IMR-90 (cell line): ENCODE data around the gene CCDC69. TPM values are rescaled to one million over a fixed set of nuclear protein-coding genes. Genes with fewer than 3 reads are reported as not detected.

Experiments
- ATAC-seq: fragments of 200-7000 bp; cut with Tn5 transposase; 2 replicates; pipeline ENCODE4 v1.9.1; 2020; ENCODE audit warnings: low read depth, mild to moderate bottlenecking, moderate library complexity
- BruUV-seq: library from RNA; stranded (reverse); fragments of 400-500 nt; replicated peaks from 2 replicates; lab custom pipeline; 2021; lab: Mats Ljungman, UMichigan
- CTCF ChIA-PET: fragments of 300-600 bp; formaldehyde crosslinking; extraction: SDS; loops from one replicate; lab custom pipeline; 2021; ENCODE audit warnings: antibody characterized with exemption; lab: Yijun Ruan, JAX
- POLR2A ChIA-PET: fragments of 300-600 bp; sonication (Branson Sonifier 250); formaldehyde crosslinking; loops from one replicate; lab custom pipeline; 2022; ENCODE audit warnings: antibody characterized with exemption; ENCODE audit not compliant: unreplicated experiment; lab: Charles Lee
- DNase-seq: peaks from one replicate; pipeline ENCODE4 v3.0.0; 2013
- H2AFZ ChIP-seq: replicated peaks from 2 replicates; pipeline ENCODE3; 2013; ENCODE audit warnings: low read length, mild to moderate bottlenecking; ENCODE audit not compliant: poor library complexity
- H2AK5ac ChIP-seq: 2 replicates; pipeline ENCODE4 v1.6.1; 2013; ENCODE audit warnings: low read depth, low read length, inconsistent platforms
- H2AK9ac ChIP-seq: replicated peaks from 2 replicates; pipeline ENCODE3; 2013; ENCODE audit warnings: mild to moderate bottlenecking, low read depth, low read length, moderate library complexity; ENCODE audit not compliant: poor library complexity
- H2BK120ac ChIP-seq: 2 replicates; pipeline ENCODE4 v1.6.1; 2013; ENCODE audit warnings: low read depth, low read length, inconsistent platforms
- H2BK15ac ChIP-seq: 3 replicates; pipeline ENCODE4 v1.6.1; 2013; ENCODE audit warnings: low read depth, low read length, inconsistent platforms
- H2BK20ac ChIP-seq: 2 replicates; pipeline ENCODE4 v1.6.1; 2013; ENCODE audit warnings: low read depth, mild to moderate bottlenecking, inconsistent platforms, low read length, moderate library complexity
- H2BK5ac ChIP-seq: 2 replicates; pipeline ENCODE4 v1.6.1; 2013; ENCODE audit warnings: mild to moderate bottlenecking, low read depth, low read length, inconsistent platforms; ENCODE audit not compliant: poor library complexity, severe bottlenecking
- H3K14ac ChIP-seq: replicated peaks from 2 replicates; pipeline ENCODE4 v1.6.1; 2013; ENCODE audit warnings: low read depth, low read length, inconsistent platforms
- H3K18ac ChIP-seq: 2 replicates; pipeline ENCODE4 v1.6.1; 2013; ENCODE audit warnings: low read depth, low read length, control low read depth
- H3K23ac ChIP-seq: 2 replicates; pipeline ENCODE4 v1.6.1; 2013; ENCODE audit warnings: low read depth, low read length, inconsistent platforms
- H3K27ac ChIP-seq: 2 replicates; pipeline ENCODE4 v1.5.1; 2013; ENCODE audit warnings: mild to moderate bottlenecking, control low read depth, low read length; ENCODE audit not compliant: insufficient read depth
- H3K27me3 ChIP-seq: 2 replicates; pipeline ENCODE4 v1.6.1; 2013; ENCODE audit warnings: low read length; ENCODE audit not compliant: control insufficient read depth, insufficient read depth
- H3K36me3 ChIP-seq: 2 replicates; pipeline ENCODE4 v1.6.1; 2013; ENCODE audit warnings: low read length, mixed read lengths; ENCODE audit not compliant: control insufficient read depth, insufficient read depth
- H3K4ac ChIP-seq: 2 replicates; pipeline ENCODE4 v1.6.1; 2013; ENCODE audit warnings: low read depth, low read length, inconsistent platforms
- H3K4me1 ChIP-seq: 2 replicates; pipeline ENCODE4 v1.6.1; 2013; ENCODE audit warnings: low read length, mixed read lengths; ENCODE audit not compliant: control insufficient read depth, insufficient read depth
- H3K4me2 ChIP-seq: 2 replicates; pipeline ENCODE4 v1.6.1; 2013; ENCODE audit warnings: low read depth, mild to moderate bottlenecking, control low read depth, low read length, moderate library complexity
- H3K4me3 ChIP-seq: 2 replicates; pipeline ENCODE4 v1.5.1; 2013; ENCODE audit warnings: low read depth, mild to moderate bottlenecking, control low read depth, low read length, moderate library complexity; ENCODE audit not compliant: insufficient read depth
- H3K56ac ChIP-seq: 2 replicates; pipeline ENCODE4 v1.6.1; 2013; ENCODE audit warnings: low read length, inconsistent platforms; ENCODE audit not compliant: insufficient read depth; ENCODE audit errors: extremely low read depth
- H3K79me1 ChIP-seq, 2 experiments: 2 replicates each; pipeline ENCODE4 v1.6.1; 2013; ENCODE audit warnings: low read length in 2 of 2, inconsistent platforms in 1 of 2, low read depth in 1 of 2
- H3K9ac ChIP-seq: 2 replicates; pipeline ENCODE4 v1.6.1; 2013; ENCODE audit warnings: low read depth, low read length, control low read depth
- H3K9me1 ChIP-seq: 2 replicates; pipeline ENCODE4 v1.6.1; 2013; ENCODE audit warnings: low read length, inconsistent platforms; ENCODE audit not compliant: insufficient read depth
- H3K9me3 ChIP-seq: 2 replicates; pipeline ENCODE4 v1.6.1; 2013; ENCODE audit warnings: low read length; ENCODE audit not compliant: control insufficient read depth, insufficient read depth
- H4K20me1 ChIP-seq: 2 replicates; pipeline ENCODE4 v1.6.1; 2013; ENCODE audit warnings: low read length, inconsistent platforms; ENCODE audit not compliant: insufficient read depth
- H4K5ac ChIP-seq: 2 replicates; pipeline ENCODE4 v1.6.1; 2013; ENCODE audit warnings: mild to moderate bottlenecking, low read depth, low read length, control low read depth
- H4K8ac ChIP-seq, 2 experiments: 2 replicates each; pipeline ENCODE4 v1.6.1; 2013; ENCODE audit warnings: low read depth in 2 of 2, low read length in 2 of 2, control low read depth in 1 of 2, inconsistent platforms in 1 of 2
- H4K91ac ChIP-seq: 2 replicates; pipeline ENCODE4 v1.6.1; 2013; ENCODE audit warnings: low read depth, low read length, inconsistent platforms; ENCODE audit not compliant: insufficient read depth
- MXI1 ChIP-seq: IDR thresholded peaks from 2 replicates; pipeline ENCODE4 v1.6.1; 2012; ENCODE audit warnings: low read depth, mild to moderate bottlenecking, low read length, moderate library complexity, borderline replicate concordance
- dilution Hi-C: fragments of 300-500 bp; cut with HindIII; formaldehyde crosslinking; loops from one replicate; pipeline ENCODE4 v1.14.3; 2018; ENCODE audit warnings: low sequenced_read_pairs; ENCODE audit not compliant: unreplicated experiment
- in situ Hi-C: fragments of 300-500 bp; cut with MboI; formaldehyde crosslinking; loops from 3 replicates; pipeline ENCODE4 v1.14.3; 2019; ENCODE audit warnings: low sequenced_read_pairs, inconsistent platforms, mixed read lengths
- intact Hi-C: fragments of 100-400 bp; cut with micrococcal nuclease; formaldehyde crosslinking; loops from 2 replicates; pipeline ENCODE4 v1.10.0; 2022
- polyA plus RNA-seq, 3 experiments: library from polyadenylated mRNA; depleted of rRNA; stranded (reverse); fragments of >200 nt; gene quantifications; 2 replicates each; pipeline ENCODE4 v1.2.3, GENCODE V29; 2012; ENCODE audit warnings: low replicate concordance in 1 of 3
- total RNA-seq: library from RNA; depleted of rRNA; stranded (reverse); fragments of >200 nt; gene quantifications from 2 replicates; pipeline ENCODE4 v1.2.3, GENCODE V29; 2012
- TF ChIP-seq, protein P1 (sequence below): conservative IDR thresholded peaks from 2 replicates; pipeline ENCODE4 v1.5.1; 2012; ENCODE audit warnings: mild to moderate bottlenecking, low read depth, low read length, improper control_type of control experiment

The CCDC69 gene
- total and polyA plus RNA-seq, 2 of the 4 experiments (the other 2 are of a cell fraction), result 0.36 to 0.48 TPM

DNA sequence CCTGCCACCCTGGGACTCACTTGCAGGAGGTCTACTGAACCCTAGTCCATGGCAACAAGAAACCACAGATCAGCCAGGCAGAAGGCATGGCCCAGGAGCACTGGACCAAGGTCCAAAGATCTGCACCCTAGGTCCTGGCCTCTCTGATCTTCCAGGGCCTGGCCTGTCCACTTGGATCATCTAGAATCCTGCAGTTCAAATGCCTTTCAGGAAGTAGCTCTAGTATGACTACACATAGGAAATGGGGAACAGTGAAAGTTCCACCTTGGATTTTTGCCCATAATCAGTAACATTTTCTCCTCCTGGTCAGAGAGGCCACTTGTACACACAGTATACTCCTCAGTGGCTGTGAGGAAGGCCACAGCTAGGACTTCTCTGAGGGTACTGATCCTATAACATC lies 77.8 kb downstream of the CCDC69 start:
- no peak for TF ChIP-seq MXI1
- TF ChIP-seq, protein P1, sequence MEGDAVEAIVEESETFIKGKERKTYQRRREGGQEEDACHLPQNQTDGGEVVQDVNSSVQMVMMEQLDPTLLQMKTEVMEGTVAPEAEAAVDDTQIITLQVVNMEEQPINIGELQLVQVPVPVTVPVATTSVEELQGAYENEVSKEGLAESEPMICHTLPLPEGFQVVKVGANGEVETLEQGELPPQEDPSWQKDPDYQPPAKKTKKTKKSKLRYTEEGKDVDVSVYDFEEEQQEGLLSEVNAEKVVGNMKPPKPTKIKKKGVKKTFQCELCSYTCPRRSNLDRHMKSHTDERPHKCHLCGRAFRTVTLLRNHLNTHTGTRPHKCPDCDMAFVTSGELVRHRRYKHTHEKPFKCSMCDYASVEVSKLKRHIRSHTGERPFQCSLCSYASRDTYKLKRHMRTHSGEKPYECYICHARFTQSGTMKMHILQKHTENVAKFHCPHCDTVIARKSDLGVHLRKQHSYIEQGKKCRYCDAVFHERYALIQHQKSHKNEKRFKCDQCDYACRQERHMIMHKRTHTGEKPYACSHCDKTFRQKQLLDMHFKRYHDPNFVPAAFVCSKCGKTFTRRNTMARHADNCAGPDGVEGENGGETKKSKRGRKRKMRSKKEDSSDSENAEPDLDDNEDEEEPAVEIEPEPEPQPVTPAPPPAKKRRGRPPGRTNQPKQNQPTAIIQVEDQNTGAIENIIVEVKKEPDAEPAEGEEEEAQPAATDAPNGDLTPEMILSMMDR, result no peak
- peaks cover 13% of the 10 kb centered on the region for H3K4me1 ChIP-seq
- BruUV-seq, result no TSS peak
- dilution Hi-C loops (no loop called here), in situ Hi-C loops (loop anchor here (10.0 kb wide), 1 partner anchor 599 kb away; no protein-coding TSS in a partner anchor), intact Hi-C loops (no loop called here)
- H2BK20ac ChIP-seq, result no peak overlapping the region
- no peaks in the 10 kb centered on the region for H3K27me3 ChIP-seq
- DNase-seq (no peak), ATAC-seq (no peak)
- H3K23ac ChIP-seq, result no peak overlapping the region
- peaks cover 67% of the 10 kb centered on the region for H3K36me3 ChIP-seq
- no peak overlapping the region for H2AFZ ChIP-seq
- no peak overlapping the region for H2BK15ac ChIP-seq
- ChIA-PET POLR2A (no interaction called here), CTCF (no interaction called here)
- peaks cover 50 to 99% of the 10 kb centered on the region in 2 experiments for H3K79me1 ChIP-seq
- H4K20me1 ChIP-seq, result peaks cover 100% of the 10 kb centered on the region
- no peak overlapping the region for H4K5ac ChIP-seq
- no peak overlapping the region for H2AK9ac ChIP-seq
- H2BK5ac ChIP-seq, result no peak overlapping the region
- no peak overlapping the region for H2BK120ac ChIP-seq
- H3K9ac ChIP-seq, result no peak overlapping the region
- no peak overlapping the region for H3K27ac ChIP-seq
- no peak overlapping the region for H3K4me3 ChIP-seq
- no peaks in the 10 kb centered on the region for H3K9me3 ChIP-seq
- peaks cover 52% of the 10 kb centered on the region for H3K9me1 ChIP-seq
- no peak overlapping the region for H4K91ac ChIP-seq
- no peak overlapping the region for H3K56ac ChIP-seq
- H3K4ac ChIP-seq, result no peak overlapping the region
- no peak overlapping the region for H3K4me2 ChIP-seq
- no peak overlapping the region for H3K18ac ChIP-seq
- H2AK5ac ChIP-seq, result no peak overlapping the region
- H4K8ac ChIP-seq, result no peak overlapping the region
- H3K14ac ChIP-seq, result no peak overlapping the region
